GM12878 (cell line): ENCODE data around the gene MTF2. TPM values are rescaled to one million over a fixed set of nuclear protein-coding genes. Genes with fewer than 3 reads are reported as not detected.

Experiments used
- ATAC-seq: fragments of 200-7000 bp; cut with Tn5 transposase; 3 replicates; pipeline ENCODE4 v1.9.1; 2020; ENCODE audit warnings: mild to moderate bottlenecking, moderate library complexity
- BruUV-seq: library from RNA; stranded (reverse); fragments of 400-500 nt; replicated peaks from 2 replicates; lab custom pipeline; 2021; lab: Mats Ljungman, UMichigan
- CTCF ChIA-PET: fragments of 300-600 bp; sonication (Branson Sonifier 250); formaldehyde crosslinking; extraction: SDS; loops from one replicate; lab custom pipeline; 2021; ENCODE audit warnings: inconsistent platforms; lab: Yijun Ruan, JAX
- POLR2A ChIA-PET: fragments of 350-600 bp; formaldehyde crosslinking; extraction: SDS; loops from one replicate; lab custom pipeline; 2021; ENCODE audit warnings: inconsistent platforms; lab: Charles Lee
- RAD21 ChIA-PET: fragments of 300-600 bp; sonication (Branson Sonifier 250); formaldehyde crosslinking; loops from one replicate; lab custom pipeline; 2023; ENCODE audit warnings: antibody characterized with exemption; ENCODE audit not compliant: unreplicated experiment; lab: Charles Lee
- SMC1A ChIA-PET: fragments of 300-600 bp; sonication (Branson Sonifier 250); formaldehyde crosslinking; loops from one replicate; lab custom pipeline; 2023; ENCODE audit not compliant: unreplicated experiment, uncharacterized antibody; lab: Charles Lee
- DNase-seq: peaks from one replicate; pipeline ENCODE4 v3.0.0-alpha.2; 2011; ENCODE audit warnings: low read depth, low spot score
- FAIRE-seq: peaks from 3 replicates; lab custom pipeline; 2011; peaks lifted over from hg19 to GRCh38; lab: Jason Lieb, UNC
- H2AFZ ChIP-seq: 2 replicates; pipeline ENCODE4 v1.6.0; 2011; ENCODE audit warnings: low read depth, low read length, control low read depth; ENCODE audit not compliant: control insufficient read depth
- H3K27ac ChIP-seq: 2 replicates; pipeline ENCODE4 v1.5.1; 2011; ENCODE audit warnings: control low read depth; ENCODE audit not compliant: control insufficient read depth, insufficient read depth
- H3K27me3 ChIP-seq, 2 experiments: replicated peaks in 1 of 2; 2 replicates each; pipeline versions ENCODE4 v1.6.0 to v1.6.1; 2011; ENCODE audit warnings: low read length in 1 of 2; ENCODE audit not compliant: control insufficient read depth in 2 of 2, insufficient read depth in 2 of 2
- H3K36me3 ChIP-seq, 2 experiments: 2 replicates each; pipeline ENCODE4 v1.5.1; 2011; ENCODE audit warnings: low read length in 1 of 2; ENCODE audit not compliant: control insufficient read depth in 2 of 2, insufficient read depth in 2 of 2
- H3K4me1 ChIP-seq: 2 replicates; pipeline ENCODE4 v1.6.1; 2011; ENCODE audit warnings: mild to moderate bottlenecking, low read length, moderate library complexity, mixed read lengths; ENCODE audit not compliant: control insufficient read depth, insufficient read depth
- H3K4me2 ChIP-seq: 2 replicates; pipeline ENCODE4 v1.6.0; 2011; ENCODE audit warnings: control low read depth; ENCODE audit not compliant: control insufficient read depth, insufficient read depth
- H3K4me3 ChIP-seq: fragments of 200-600 bp; sonication (generic); 2 replicates; pipeline ENCODE4 v1.5.1; 2016
- H3K79me2 ChIP-seq: 2 replicates; pipeline ENCODE4 v1.6.0; 2011; ENCODE audit warnings: low read length; ENCODE audit not compliant: control insufficient read depth, insufficient read depth
- H3K9ac ChIP-seq: 2 replicates; pipeline ENCODE4 v1.8.0; 2011; ENCODE audit warnings: low read length, control low read depth, mixed read lengths; ENCODE audit not compliant: control insufficient read depth, insufficient read depth
- H3K9me3 ChIP-seq: replicated peaks from 3 replicates; pipeline ENCODE4 v1.5.1; 2011; ENCODE audit warnings: mild to moderate bottlenecking, low read length; ENCODE audit not compliant: control insufficient read depth, insufficient read depth
- H4K20me1 ChIP-seq: 2 replicates; pipeline ENCODE4 v1.6.0; 2011; ENCODE audit not compliant: control insufficient read depth, insufficient read depth
- CBFB ChIP-seq: IDR thresholded peaks from 2 replicates; pipeline ENCODE4 v1.6.1; 2016; ENCODE audit warnings: antibody characterized with exemption, low read depth
- CBX5 ChIP-seq: sonication (generic); IDR thresholded peaks from 2 replicates; pipeline ENCODE4 v1.6.1; 2016; ENCODE audit warnings: low read depth, moderate library complexity, mild to moderate bottlenecking, inconsistent platforms
- CTCF ChIP-seq, 3 experiments: IDR thresholded peaks in 2 of 3; conservative IDR thresholded peaks in 1 of 3; 2 replicates each; pipeline ENCODE4 v1.5.1; 2011; ENCODE audit warnings: low read depth in 3 of 3, low read length in 3 of 3, mild to moderate bottlenecking in 3 of 3, control low read depth in 2 of 3, moderate library complexity in 2 of 3, inconsistent platforms in 1 of 3, mixed read lengths in 1 of 3; ENCODE audit not compliant: control insufficient read depth in 2 of 3, insufficient read depth in 1 of 3; ENCODE audit errors: extremely low read depth in 1 of 3
- MEF2B ChIP-seq: fragments of 450-650 bp; IDR thresholded peaks from 2 replicates; pipeline ENCODE4 v1.6.1; 2018; ENCODE audit warnings: mild to moderate bottlenecking, moderate library complexity; ENCODE audit not compliant: partially characterized antibody, poor library complexity, severe bottlenecking
- MXI1 ChIP-seq: fragments of 150-350 bp; IDR thresholded peaks from 2 replicates; pipeline ENCODE4 v1.6.1; 2011; ENCODE audit warnings: low read depth, mild to moderate bottlenecking, inconsistent platforms, low read length, improper control_type of control experiment
- NFIC ChIP-seq: IDR thresholded peaks from 2 replicates; pipeline ENCODE4 v1.6.1; 2012; ENCODE audit warnings: low read depth, mild to moderate bottlenecking, inconsistent platforms, low read length, moderate library complexity
- RFX5 ChIP-seq: IDR thresholded peaks from 2 replicates; pipeline ENCODE4 v1.6.1; 2011; ENCODE audit warnings: low read depth, low read length, improper control_type of control experiment
- SMAD5 ChIP-seq: IDR thresholded peaks from 2 replicates; pipeline ENCODE4 v1.6.1; 2016; ENCODE audit warnings: antibody characterized with exemption, low read depth
- SPI1 ChIP-seq: IDR thresholded peaks from 2 replicates; pipeline ENCODE4 v1.6.1; 2011; ENCODE audit warnings: low read depth, mild to moderate bottlenecking, low read length, moderate library complexity, borderline replicate concordance; ENCODE audit not compliant: insufficient read depth
- YY1 ChIP-seq: IDR thresholded peaks from 2 replicates; pipeline ENCODE4 v1.6.1; 2011; ENCODE audit warnings: low read depth, mild to moderate bottlenecking, low read length
- ZBTB4 ChIP-seq: fragments of 450-650 bp; formaldehyde crosslinking; IDR thresholded peaks from 2 replicates; pipeline ENCODE4 v1.4.0; 2022; ENCODE audit warnings: mild to moderate bottlenecking, moderate library complexity
- ZNF622 ChIP-seq: fragments of 450-650 bp; IDR thresholded peaks from 2 replicates; pipeline ENCODE4 v1.6.1; 2017; ENCODE audit warnings: mild to moderate bottlenecking, inconsistent platforms
- WGBS: methylation state at CpG from one replicate; pipeline ENCODE4 v1.1.6; 2016; ENCODE audit warnings: low lambda C conversion rate; ENCODE audit not compliant: insufficient replicate concordance, insufficient coverage; ENCODE audit errors: missing lambda C conversion rate; 5-methylcytosine and 5-hydroxymethylcytosine counted together
- in situ Hi-C: fragments of 300-500 bp; cut with MboI; formaldehyde crosslinking; loops from 9 replicates; pipeline ENCODE4 v1.14.3; 2018; ENCODE audit warnings: mixed read lengths
- intact Hi-C: fragments of 100-400 bp; cut with micrococcal nuclease; formaldehyde crosslinking; loops from one replicate; pipeline ENCODE4 v1.14.2; 2022; ENCODE audit not compliant: unreplicated experiment
- polyA plus RNA-seq, 11 experiments: library from polyadenylated mRNA; depleted of rRNA in 4 of 11; unstranded in 6 of 11; stranded (reverse) in 5 of 11; fragments of >200 nt; fragmentation: Nextera tagmentation in 4 of 11; fragmentation: Illumina TruSeq in 1 of 11; extraction: Ambion mirVana in 4 of 11; extraction: Trizol in 1 of 11; gene quantifications; 1 replicate in 1 of 11; 2 replicates in 10 of 11; pipeline versions ENCODE4 v1.2.1 to v1.2.3, GENCODE V29; 2011 to 2016; ENCODE audit warnings: inconsistent platforms in 2 of 11, missing spikeins in 2 of 11, low read depth in 1 of 11
- total RNA-seq, 4 experiments: library from RNA; depleted of rRNA in 3 of 4; stranded (reverse); fragments of >200 nt in 3 of 4; fragmentation: Illumina TruSeq in 1 of 4; extraction: Trizol in 1 of 4; gene quantifications; 2 replicates each; pipeline versions ENCODE4 v1.2.1 to v1.2.3, GENCODE V29; 2013 to 2021

Gene MTF2
- total and polyA plus RNA-seq, 10 of the 15 experiments (the other 5 are each of a cell fraction or from before 2014, with no cell fraction given), result 22.6 to 74.9 (median 42.8) TPM

DNA sequence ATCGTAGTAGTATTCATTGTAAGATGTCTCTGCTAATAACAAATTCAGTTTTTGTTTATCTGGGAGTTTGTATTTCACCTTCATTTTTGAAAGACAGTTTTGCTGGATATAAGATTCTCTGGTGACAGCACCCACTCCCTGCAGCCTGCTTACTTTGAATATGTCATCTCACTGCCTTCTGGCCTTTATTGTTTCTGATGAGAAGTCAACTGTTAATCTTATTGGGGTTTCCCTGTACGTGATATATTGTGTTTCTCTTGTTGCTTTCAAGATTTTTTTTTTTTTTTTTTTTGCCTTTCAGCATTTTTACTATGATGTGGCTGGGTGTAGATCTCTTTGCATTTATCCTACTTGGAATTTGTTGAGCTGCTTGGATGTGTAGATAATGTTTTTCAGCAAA, 29.3 kb downstream of the MTF2 start:
- ATAC-seq, result no peak
- Histone ChIP-seq H3K36me3 (peaks cover 3 to 26% of the 10 kb centered on the region in 2 experiments), H2AFZ (no peak overlapping the region), H3K79me2 (peaks cover 43% of the 10 kb centered on the region), H3K9me3 (peaks cover 12% of the 10 kb centered on the region), H3K27ac (no peak overlapping the region), H3K27me3 (no peaks in the 10 kb centered on the region), H3K4me1 (peaks cover 5% of the 10 kb centered on the region; the same call in 1 of the 2 replicates), H4K20me1 (no peaks in the 10 kb centered on the region), H3K9ac (no peak overlapping the region), H3K4me2 (no peak overlapping the region), H3K4me3 (no peak overlapping the region)
- ChIA-PET RAD21 (interaction anchor here (0.6 kb wide), 2 partner anchors 15 to 221 kb away, joined by 4 to 5 read pairs; no protein-coding TSS in a partner anchor), CTCF (no interaction called here), SMC1A (interaction anchor here (0.8 kb wide), 1 partner anchor 9 kb away, joined by 3 read pairs; no protein-coding TSS in a partner anchor), POLR2A (interaction anchor here (0.6 kb wide), 4 partner anchors 36 to 179 kb away, joined by 5 to 7 read pairs (median 6); no protein-coding TSS in a partner anchor)
- DNase-seq, result no peak
- FAIRE-seq, result no peak
- no TSS peak for BruUV-seq
- peak; percentile 87 for TF ChIP-seq CBX5
- TF ChIP-seq RFX5, result no peak
- intact Hi-C loops (no loop called here), in situ Hi-C loops (no loop called here)
- WGBS, result 97% methylated on average over 2 of the region's 2 CpGs

GRCh38 chr1:93109578-93109977, 30.5 kb downstream of the MTF2 start:
- H3K79me2 ChIP-seq, result peaks cover 37% of the 10 kb centered on the region
- ATAC-seq (no peak), DNase-seq (no peak), FAIRE-seq (no peak)
- H4K20me1 ChIP-seq, result no peaks in the 10 kb centered on the region
- ChIA-PET POLR2A (interaction anchor here (1.0 kb wide), 1 partner anchor 8 kb away, joined by 6 read pairs; no protein-coding TSS in a partner anchor), CTCF (interaction anchor here (0.6 to 1.3 kb wide), 6 partner anchors 10 to 195 kb away, joined by 3 to 11 read pairs (median 3); no protein-coding TSS in a partner anchor), RAD21 (interaction anchor here (1.2 to 1.7 kb wide), 2 partner anchors 29 to 1966 kb away, joined by 3 read pairs; no protein-coding TSS in a partner anchor), SMC1A (interaction anchor here (0.6 to 1.7 kb wide), 4 partner anchors 14 to 137 kb away, joined by 3 to 4 read pairs (median 4); no protein-coding TSS in a partner anchor)
- no peak overlapping the region for H3K4me2 ChIP-seq
- H3K4me1 ChIP-seq, result peaks cover 5% of the 10 kb centered on the region; the same call in 1 of the 2 replicates
- no peak overlapping the region for H2AFZ ChIP-seq
- WGBS, result 100% methylated on average over 2 of the region's 2 CpGs
- no peak overlapping the region for H3K4me3 ChIP-seq
- peaks cover 3 to 21% of the 10 kb centered on the region in 2 experiments for H3K36me3 ChIP-seq
- H3K9ac ChIP-seq, result no peak overlapping the region
- no peak overlapping the region for H3K27ac ChIP-seq
- peaks cover 12% of the 10 kb centered on the region for H3K9me3 ChIP-seq
- in situ Hi-C loops (no loop called here), intact Hi-C loops (no loop called here)
- no peaks in the 10 kb centered on the region for H3K27me3 ChIP-seq
- no TSS peak for BruUV-seq
- TF ChIP-seq SMAD5, result no peak
- TF ChIP-seq ZNF622, result no peak
- TF ChIP-seq CBFB, result no peak
- no peak for TF ChIP-seq CTCF (IDR thresholded peaks at IDR 0.05 in 2 of 3, conservative IDR thresholded peaks at IDR 0.05 in 1 of 3; ENCODE audit: control insufficient read depth in 2 of 3, extremely low read depth in 1 of 3, insufficient read depth in 1 of 3, low read depth in 3 of 3, low read length in 3 of 3)
- no peak for TF ChIP-seq MEF2B
- no peak for TF ChIP-seq YY1
- no peak for TF ChIP-seq SPI1
- no peak for TF ChIP-seq ZBTB4 (CRISPR knock-in tag)
- TF ChIP-seq MXI1, result no peak
- TF ChIP-seq NFIC, result no peak
